ENCODE measurements around the gene PPM1H.

The PPM1H gene

DNA sequence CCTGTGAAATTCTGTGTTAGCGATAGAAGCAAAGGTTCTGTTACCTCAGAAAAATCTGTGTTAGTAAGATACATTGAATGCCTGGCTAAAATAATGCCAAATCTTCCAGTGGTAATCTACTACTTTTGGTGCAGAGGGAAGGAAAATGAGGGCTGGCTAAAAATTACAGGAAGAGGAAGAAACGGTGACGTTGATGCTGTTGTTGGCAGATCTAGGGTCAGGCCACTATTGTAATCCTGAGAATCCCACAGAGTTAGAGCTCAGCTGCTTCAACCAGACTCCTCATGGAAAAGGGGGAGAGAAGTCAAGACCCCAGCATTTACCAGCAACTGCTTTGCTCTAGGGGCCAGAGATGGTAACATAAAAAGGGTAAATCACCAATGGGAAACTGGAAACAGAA lies 145.1 kb downstream of the PPM1H start:
- H3K79me2 ChIP-seq (ENCODE audit: insufficient read depth, low read length), result no peaks in the 10 kb centered on the region
- ATAC-seq (ENCODE audit: insufficient read depth, low read depth), result no peak
- no peak for DNase-seq
- no peak overlapping the region for H3K4me3 ChIP-seq (ENCODE audit: low read depth in 1 of 2, low read length in 2 of 2)
- no peaks in the 10 kb centered on the region for H4K20me1 ChIP-seq (ENCODE audit: insufficient read depth, low read length)
- no peak overlapping the region for H3K27ac ChIP-seq (ENCODE audit: low read length)
- H3K4me1 ChIP-seq (ENCODE audit: insufficient read depth, low read length), result peaks cover 15% of the 10 kb centered on the region
- no peaks in the 10 kb centered on the region for H3K27me3 ChIP-seq (ENCODE audit: insufficient read depth, low read length, poor library complexity)
- H3K9me3 ChIP-seq (ENCODE audit: insufficient read depth, low read length, severe bottlenecking), result no peaks in the 10 kb centered on the region
- no peak overlapping the region for H3K9ac ChIP-seq (ENCODE audit: low read depth, low read length)
- no peak for TF ChIP-seq EZH2 (IDR thresholded peaks at IDR 0.05; ENCODE audit: borderline replicate concordance, low read depth, low read length, severe bottlenecking)
- TF ChIP-seq, protein P1, sequence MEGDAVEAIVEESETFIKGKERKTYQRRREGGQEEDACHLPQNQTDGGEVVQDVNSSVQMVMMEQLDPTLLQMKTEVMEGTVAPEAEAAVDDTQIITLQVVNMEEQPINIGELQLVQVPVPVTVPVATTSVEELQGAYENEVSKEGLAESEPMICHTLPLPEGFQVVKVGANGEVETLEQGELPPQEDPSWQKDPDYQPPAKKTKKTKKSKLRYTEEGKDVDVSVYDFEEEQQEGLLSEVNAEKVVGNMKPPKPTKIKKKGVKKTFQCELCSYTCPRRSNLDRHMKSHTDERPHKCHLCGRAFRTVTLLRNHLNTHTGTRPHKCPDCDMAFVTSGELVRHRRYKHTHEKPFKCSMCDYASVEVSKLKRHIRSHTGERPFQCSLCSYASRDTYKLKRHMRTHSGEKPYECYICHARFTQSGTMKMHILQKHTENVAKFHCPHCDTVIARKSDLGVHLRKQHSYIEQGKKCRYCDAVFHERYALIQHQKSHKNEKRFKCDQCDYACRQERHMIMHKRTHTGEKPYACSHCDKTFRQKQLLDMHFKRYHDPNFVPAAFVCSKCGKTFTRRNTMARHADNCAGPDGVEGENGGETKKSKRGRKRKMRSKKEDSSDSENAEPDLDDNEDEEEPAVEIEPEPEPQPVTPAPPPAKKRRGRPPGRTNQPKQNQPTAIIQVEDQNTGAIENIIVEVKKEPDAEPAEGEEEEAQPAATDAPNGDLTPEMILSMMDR (IDR thresholded peaks at IDR 0.05; ENCODE audit: borderline replicate concordance, extremely low read depth, low read length, poor library complexity, severe bottlenecking), result no peak
- H3K36me3 ChIP-seq (ENCODE audit: insufficient read depth, low read length), result no peaks in the 10 kb centered on the region
- no peak overlapping the region for H2AFZ ChIP-seq (ENCODE audit: low read depth, low read length)
- no peak overlapping the region for H3K4me2 ChIP-seq (ENCODE audit: insufficient read depth, low read length)

DNA sequence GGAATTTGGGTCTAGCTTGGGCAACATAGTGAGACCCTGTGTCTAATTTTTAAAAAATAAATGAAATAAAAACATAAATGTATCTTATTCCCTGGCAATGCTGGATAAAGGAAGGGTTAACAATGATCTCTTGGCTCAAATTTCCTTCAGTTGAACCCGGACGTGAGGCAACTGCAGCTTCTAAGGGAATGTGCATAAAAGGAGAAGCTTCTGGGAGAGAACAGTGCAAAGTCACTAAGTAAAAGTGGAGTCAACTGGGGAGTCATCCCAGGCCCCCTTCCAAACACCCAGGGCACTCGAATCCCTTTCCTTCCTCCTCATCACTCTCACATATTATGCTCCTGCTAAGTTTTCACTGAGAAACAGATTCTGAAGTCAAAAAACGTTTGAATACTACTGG lies 147.3 kb downstream of the PPM1H start:
- DNase-seq (no peak), ATAC-seq (ENCODE audit: insufficient read depth, low read depth) (no peak)
- H4K20me1 ChIP-seq (ENCODE audit: insufficient read depth, low read length), result no peaks in the 10 kb centered on the region
- no peak overlapping the region for H3K27ac ChIP-seq (ENCODE audit: low read length)
- 0 out of 2 replicates have a peak, but pooled peaks cover 5% of the 10 kb centered on the region for H3K4me1 ChIP-seq (ENCODE audit: insufficient read depth, low read length)
- no peak for TF ChIP-seq EZH2 (IDR thresholded peaks at IDR 0.05; ENCODE audit: borderline replicate concordance, low read depth, low read length, severe bottlenecking)
- TF ChIP-seq, protein P1 (IDR thresholded peaks at IDR 0.05; ENCODE audit: borderline replicate concordance, extremely low read depth, low read length, poor library complexity, severe bottlenecking), result no peak
- no peaks in the 10 kb centered on the region for H3K36me3 ChIP-seq (ENCODE audit: insufficient read depth, low read length)
- no peaks in the 10 kb centered on the region for H3K27me3 ChIP-seq (ENCODE audit: insufficient read depth, low read length, poor library complexity)
- H3K4me2 ChIP-seq (ENCODE audit: insufficient read depth, low read length), result no peak overlapping the region
- no peaks in the 10 kb centered on the region for H3K9me3 ChIP-seq (ENCODE audit: insufficient read depth, low read length, severe bottlenecking)
- H3K79me2 ChIP-seq (ENCODE audit: insufficient read depth, low read length), result no peaks in the 10 kb centered on the region
- H3K9ac ChIP-seq (ENCODE audit: low read depth, low read length), result no peak overlapping the region
- H3K4me3 ChIP-seq (ENCODE audit: low read depth in 1 of 2, low read length in 2 of 2), result no peak overlapping the region
- no peak overlapping the region for H2AFZ ChIP-seq (ENCODE audit: low read depth, low read length)

DNA sequence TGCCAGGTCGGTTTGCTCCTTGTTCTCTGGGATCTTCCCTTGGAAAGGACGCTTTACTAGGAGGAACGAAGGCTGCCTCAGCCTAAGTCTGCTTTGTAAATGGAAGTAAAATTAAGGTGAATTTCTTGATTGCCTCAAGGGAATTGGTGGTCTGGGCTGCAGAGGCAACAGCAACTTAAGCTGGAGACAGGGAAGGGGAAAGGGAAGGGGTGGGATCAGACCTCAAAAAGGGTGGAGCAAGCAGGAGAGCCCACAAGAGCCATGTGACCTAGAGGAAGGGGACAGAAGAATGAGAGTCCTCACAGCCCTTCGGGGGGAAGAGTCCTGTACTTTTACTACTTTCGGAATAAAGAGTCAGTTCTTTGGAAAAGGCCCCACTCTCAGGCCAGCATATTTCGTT lies 147.9 kb downstream of the PPM1H start:
- no peak overlapping the region for H3K4me2 ChIP-seq (ENCODE audit: insufficient read depth, low read length)
- ATAC-seq (ENCODE audit: insufficient read depth, low read depth), result no peak
- no peaks in the 10 kb centered on the region for H3K36me3 ChIP-seq (ENCODE audit: insufficient read depth, low read length)
- no peak for DNase-seq
- no peak overlapping the region for H3K9ac ChIP-seq (ENCODE audit: low read depth, low read length)
- H3K79me2 ChIP-seq (ENCODE audit: insufficient read depth, low read length), result no peaks in the 10 kb centered on the region
- H4K20me1 ChIP-seq (ENCODE audit: insufficient read depth, low read length), result no peaks in the 10 kb centered on the region
- 0 out of 2 replicates have a peak, but pooled peaks cover 5% of the 10 kb centered on the region for H3K4me1 ChIP-seq (ENCODE audit: insufficient read depth, low read length)
- H3K27me3 ChIP-seq (ENCODE audit: insufficient read depth, low read length, poor library complexity), result no peaks in the 10 kb centered on the region
- no peak overlapping the region for H2AFZ ChIP-seq (ENCODE audit: low read depth, low read length)
- no peak for TF ChIP-seq EZH2 (IDR thresholded peaks at IDR 0.05; ENCODE audit: borderline replicate concordance, low read depth, low read length, severe bottlenecking)
- TF ChIP-seq, protein P1 (IDR thresholded peaks at IDR 0.05; ENCODE audit: borderline replicate concordance, extremely low read depth, low read length, poor library complexity, severe bottlenecking), result no peak
- H3K4me3 ChIP-seq (ENCODE audit: low read depth in 1 of 2, low read length in 2 of 2), result no peak overlapping the region
- no peak overlapping the region for H3K27ac ChIP-seq (ENCODE audit: low read length)
- H3K9me3 ChIP-seq (ENCODE audit: insufficient read depth, low read length, severe bottlenecking), result no peaks in the 10 kb centered on the region
